HG03097 (cell line): ENCODE results near the gene ALDOC.

Source experiments
- ATAC-seq: cut with Tn5 transposase; IDR thresholded peaks from one replicate; pipeline ENCODE4 v1.9.1; 2021; ENCODE audit not compliant: unreplicated experiment, low FRiP score

The ALDOC gene

DNA sequence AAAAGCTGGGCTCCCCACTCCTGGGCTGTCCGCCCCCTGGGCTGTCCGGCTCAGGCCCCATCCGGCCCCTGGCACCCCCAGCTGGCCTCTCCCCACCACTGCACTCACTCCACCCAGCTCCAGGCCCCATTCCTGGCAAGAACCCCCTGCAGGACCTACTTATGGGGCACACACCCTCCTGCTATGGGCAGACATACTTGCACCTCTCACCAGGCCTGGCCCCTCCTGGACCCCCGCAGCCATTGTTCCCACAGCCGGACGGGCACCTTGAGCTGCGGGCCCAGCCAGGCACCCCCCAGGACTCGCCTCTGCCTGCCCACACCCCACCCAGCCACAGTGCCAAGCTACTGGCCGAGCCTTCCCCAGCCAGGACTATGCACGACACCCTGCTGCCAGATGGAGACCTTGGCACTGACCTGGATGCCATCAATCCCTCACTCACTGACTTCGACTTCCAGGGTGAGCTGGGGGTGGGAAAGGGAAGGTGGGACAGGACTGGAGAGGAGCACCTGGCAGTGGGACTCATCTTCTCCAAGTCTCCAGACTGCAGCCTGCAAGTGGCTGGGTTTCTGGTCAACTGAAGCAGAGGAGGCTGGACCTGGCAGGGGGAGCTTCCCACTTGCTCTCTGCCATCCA is 41.8 kb downstream of the ALDOC start:
- ATAC-seq = no peak

DNA sequence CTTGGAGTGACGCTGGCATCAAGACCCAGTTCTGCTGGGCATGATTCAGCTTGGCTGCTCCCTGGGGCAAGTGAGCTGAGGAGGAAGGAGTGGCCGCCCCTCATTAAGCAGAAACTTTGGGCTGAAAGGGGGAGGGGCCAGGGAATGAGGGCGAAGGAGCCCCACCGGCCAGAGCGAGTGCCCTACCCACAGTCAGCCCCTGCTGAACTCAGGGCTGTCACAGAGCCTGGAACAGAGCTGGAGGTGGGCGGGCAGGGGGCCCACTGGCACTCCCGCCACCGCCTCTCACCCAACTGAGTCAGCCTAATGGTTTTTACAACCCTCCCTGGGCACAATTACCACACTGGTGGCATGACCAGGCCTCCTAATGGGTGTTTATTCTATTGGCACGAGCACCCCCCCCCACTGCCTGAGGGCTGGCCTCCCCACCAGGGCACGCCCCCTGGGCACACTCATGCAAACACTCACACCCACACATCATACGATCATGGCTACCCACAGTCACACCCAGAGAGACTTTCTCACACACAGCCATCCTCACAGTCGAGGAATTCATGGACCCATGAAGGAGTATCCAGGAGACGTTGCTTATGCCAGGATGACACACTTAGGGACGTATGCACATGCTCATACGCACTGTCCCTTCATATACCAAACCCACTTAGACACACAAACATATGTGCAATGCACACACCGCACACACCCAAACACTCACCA is 43.4 kb downstream of the ALDOC start:
- no peak for ATAC-seq

DNA sequence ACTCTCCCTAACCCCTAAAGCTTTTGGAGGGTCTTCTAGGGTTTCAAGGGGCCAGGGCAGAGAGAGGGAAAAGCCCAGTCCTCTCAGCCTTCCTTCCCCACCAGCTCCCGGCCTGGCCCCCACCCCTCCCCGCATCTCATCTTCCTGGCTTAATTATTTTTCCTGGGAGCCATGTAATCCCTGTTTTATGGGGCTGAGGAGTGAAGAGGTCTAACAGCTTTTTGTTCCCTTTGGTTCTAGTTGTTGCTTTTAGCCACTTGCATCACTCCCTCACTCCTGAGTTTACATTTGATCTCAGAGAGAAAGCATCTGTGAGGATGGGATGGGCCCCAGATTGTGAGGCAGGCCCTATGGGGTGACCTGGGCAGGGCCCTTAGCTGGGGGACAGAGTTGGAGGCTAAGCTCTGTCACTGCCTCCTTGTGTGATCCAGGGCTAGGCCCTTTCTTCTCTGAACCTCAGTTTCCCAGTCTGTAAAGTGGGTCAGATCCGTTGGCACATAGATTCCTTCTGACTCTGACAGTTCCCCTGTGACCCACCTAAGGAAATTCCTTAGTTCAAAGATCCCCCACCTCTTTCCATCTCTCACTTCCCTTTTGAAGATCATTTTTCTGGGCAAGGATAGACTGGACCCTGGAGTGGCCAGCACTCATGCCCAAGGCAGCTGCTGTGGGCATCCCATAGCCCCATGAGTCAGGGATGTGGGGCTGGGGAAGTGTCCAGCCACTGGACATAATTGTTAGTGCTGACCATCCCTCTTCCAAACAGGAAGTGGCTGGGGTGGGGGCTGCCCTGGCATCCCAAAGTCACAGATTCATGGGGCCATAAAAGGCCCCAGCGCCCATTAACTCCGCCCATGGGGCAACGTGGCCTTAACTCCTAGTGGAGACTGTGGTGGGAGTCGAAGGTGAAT is 44.4 kb downstream of the ALDOC start:
- ATAC-seq = no peak

- no peak for ATAC-seq
Measured at GRCh38 chr17:28530926-28531325, 45.8 kb downstream of the ALDOC start.

DNA sequence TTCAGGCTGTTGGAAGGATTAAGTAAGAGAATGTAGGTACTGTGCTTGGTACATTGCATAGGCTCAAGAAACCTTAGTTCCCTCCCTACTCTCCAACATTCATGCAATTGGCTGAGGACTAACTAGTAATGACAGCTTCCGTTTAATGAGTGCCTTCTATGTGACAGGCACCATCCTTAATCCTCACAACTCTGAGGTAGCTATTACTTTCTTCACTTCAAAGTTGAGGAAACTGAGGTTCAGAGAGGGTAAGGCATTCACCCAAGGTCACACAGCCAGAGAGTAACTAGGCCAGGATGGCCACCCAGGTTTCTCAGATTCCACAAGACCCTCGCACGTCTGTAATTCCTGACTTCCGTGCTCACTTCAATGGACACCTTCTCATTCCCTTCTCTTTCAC is 46.4 kb downstream of the ALDOC start:
- no peak for ATAC-seq

DNA sequence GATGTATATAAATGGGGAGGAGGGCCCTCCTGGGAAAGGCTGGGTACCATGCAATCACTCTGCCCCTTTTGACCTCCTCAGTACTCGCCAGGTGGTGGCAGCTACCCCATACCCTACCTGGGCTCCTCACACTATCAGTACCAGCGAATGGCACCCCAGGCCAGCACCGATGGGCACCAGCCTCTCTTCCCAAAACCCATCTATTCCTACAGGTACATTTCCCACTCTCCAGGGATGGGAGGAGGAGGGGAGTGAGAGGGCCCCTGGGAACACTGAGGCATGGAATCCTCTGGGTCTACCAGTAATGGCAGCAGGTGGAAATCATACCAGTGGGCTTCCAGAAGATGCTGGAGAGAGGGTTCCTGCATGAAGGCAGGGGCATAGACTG is 47.7 kb downstream of the ALDOC start:
- ATAC-seq = no peak

GRCh38 chr17:28528327-28529012 is 48.2 kb downstream of the ALDOC start:
- ATAC-seq = no peak

DNA sequence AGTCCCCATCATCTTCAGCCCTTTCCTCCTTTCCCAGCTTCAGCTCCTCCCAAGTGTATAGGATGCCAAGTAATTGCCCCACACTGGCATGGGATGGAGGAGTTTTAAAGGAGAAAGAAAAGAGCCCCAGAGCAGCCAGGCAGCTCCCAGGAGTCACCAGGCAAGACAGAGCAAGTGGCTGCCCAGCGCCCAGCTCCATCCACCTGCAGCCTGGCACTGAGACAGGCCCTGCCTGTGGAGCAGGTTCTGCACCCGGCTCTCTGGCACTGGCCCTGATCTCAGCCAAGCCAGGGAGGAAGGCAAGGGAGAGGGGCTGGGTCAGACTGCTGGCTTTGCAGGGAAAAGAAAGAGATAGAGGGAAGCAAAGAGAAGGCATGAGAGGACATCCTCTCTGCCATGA is 48.8 kb downstream of the ALDOC start:
- no peak for ATAC-seq

DNA sequence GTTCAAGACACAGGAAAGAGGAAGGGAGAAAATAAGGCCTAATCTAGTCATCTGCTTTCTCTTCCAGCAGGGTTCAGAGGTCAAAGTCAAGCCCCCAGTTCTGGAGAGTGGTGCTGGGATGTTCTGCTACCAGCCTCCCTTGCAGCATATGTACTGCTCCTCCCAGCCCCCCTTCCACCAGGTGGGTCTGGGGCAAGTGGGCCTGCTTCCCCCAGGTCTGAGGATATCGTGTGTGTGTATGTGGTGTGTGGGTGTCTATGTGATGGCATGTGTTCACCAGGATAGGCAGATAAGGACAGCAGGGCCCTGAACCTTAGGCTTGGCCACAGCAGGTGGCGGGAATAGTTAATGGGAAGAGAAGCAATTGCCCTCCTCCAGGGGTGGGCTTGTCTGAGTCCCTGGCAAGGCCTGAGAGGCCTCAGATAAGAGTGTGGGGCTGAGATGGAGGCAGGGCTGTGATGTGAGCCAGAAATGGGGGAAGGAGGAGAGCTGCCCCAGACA is 49.5 kb downstream of the ALDOC start:
- ATAC-seq = no peak

GRCh38 chr17:28526381-28526780 is 50.3 kb downstream of the ALDOC start:
- no peak for ATAC-seq

DNA sequence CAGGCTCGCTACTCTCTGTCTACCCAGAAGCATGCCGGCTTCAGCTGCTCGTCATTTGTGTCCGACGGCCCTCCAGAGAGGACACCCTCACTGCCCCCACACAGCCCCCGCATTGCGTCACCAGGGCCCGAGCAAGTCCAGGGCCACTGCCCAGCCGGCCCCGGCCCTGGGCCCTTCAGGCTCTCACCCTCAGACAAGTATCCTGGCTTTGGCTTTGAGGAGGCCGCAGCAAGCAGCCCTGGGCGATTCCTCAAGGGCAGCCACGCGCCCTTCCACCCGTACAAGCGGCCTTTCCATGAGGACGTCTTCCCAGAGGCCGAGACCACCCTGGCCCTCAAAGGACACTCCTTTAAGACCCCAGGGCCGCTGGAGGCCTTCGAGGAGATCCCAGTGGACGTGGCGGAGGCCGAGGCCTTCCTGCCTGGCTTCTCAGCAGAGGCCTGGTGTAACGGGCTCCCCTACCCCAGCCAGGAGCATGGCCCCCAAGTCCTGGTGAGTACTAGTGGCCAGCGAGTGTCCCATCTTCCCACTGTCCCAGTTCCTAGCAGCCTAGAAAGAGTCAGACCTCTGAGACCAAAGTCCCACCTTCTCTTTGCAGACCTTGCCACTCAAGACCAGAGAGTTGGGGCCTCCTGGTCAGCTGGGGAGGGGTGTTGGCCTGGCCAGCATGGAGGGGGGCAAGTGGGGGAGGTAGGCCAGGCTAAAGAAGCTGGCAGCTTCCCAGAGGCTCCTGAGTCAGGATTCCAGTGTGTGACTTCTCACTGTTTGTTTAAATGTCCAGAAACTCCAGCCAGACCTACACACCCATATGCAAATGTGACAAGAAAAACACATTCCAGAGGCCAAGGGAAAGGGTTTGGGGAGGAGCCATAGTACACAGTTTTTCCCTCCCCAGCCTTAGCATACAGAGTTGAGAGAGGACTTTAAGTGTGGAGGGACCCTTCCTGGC is 51.9 kb downstream of the ALDOC start:
- ATAC-seq = no peak

- ATAC-seq = no peak
Measured at GRCh38 chr17:28523876-28524275, 52.8 kb downstream of the ALDOC start.

DNA sequence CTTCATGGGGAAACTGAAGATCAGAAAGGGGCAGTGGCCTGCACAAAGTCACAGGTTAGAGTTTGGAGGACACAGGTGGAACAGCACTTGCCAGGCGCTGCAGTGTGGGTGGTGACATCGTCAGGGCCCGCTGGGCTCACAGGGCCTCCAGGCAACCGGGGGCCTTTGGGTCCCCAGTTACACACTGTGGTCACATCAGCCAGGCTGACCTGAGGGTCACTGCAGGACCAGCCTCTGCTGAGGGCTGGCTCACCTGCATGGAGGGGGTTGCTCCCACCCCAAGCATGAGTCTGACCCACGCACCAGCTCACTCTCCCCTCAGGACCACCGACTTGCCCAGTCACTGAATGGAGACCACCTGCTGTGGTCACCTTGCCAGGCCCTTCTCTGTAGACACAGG is 53.5 kb downstream of the ALDOC start:
- ATAC-seq = no peak
